Measurements from ENCODE around the gene SOST.

The SOST gene

DNA sequence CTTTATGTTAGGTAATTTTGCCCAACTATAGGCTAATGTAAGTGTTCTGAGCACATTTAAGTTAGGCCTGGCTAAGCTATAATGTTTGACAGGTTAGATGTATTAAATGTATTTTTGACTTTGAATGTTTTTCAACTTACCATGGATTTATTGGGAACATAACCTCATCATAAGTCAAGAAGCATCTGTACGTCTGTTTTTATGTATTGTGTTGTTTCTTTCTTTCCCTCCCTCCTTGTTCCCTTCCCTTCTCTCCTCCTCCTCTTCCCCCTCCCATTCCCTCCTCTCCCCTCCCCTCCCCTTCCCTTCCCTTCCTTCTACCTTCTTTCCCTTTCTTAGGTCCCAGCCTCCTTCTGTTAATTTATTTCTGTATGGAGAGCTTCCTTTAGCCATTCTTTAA, 30.9 kb upstream of the SOST start:
- Histone ChIP-seq H3K4me1 (ENCODE audit: control insufficient read depth, insufficient read depth, low read length) (peaks cover 3% of the 10 kb centered on the region), H3K9ac (ENCODE audit: low read length) (no peak overlapping the region), H3K9me3 (ENCODE audit: control insufficient read depth, insufficient read depth, low read depth, low read length) (0 out of 2 replicates have a peak, but pooled peaks cover 3% of the 10 kb centered on the region), H3K27me3 (ENCODE audit: control insufficient read depth, insufficient read depth, low read length) (no peaks in the 10 kb centered on the region), H3K36me3 (ENCODE audit: control insufficient read depth, insufficient read depth, low read length) (no peaks in the 10 kb centered on the region), H3K4me3 (ENCODE audit: low read depth, low read length) (no peak overlapping the region), H3K27ac (ENCODE audit: low read depth, low read length) (no peak overlapping the region)

DNA sequence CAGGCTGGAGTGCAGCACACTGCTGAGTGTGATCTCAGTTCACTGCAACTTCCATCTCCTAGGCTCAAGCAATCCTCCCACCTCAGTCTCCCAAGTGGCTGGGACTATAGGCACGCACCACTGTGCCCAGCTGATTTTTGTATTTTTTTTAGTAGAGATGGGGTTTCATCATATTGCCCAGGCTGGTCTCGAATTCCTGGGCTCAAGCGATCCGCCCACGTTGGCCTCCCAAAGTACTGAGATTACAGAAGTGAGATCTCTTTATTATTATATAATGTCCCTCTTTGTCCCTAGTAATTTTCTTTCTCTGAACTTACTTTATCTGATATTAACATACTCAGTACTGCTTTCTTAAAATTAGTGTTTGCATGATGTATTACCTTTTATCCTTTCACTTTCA, 29.9 kb upstream of the SOST start:
- H3K4me1 ChIP-seq (ENCODE audit: control insufficient read depth, insufficient read depth, low read length), result peaks cover 3% of the 10 kb centered on the region
- H3K9me3 ChIP-seq (ENCODE audit: control insufficient read depth, insufficient read depth, low read depth, low read length), result 0 out of 2 replicates have a peak, but pooled peaks cover 3% of the 10 kb centered on the region
- no peak overlapping the region for H3K27ac ChIP-seq (ENCODE audit: low read depth, low read length)
- no peaks in the 10 kb centered on the region for H3K36me3 ChIP-seq (ENCODE audit: control insufficient read depth, insufficient read depth, low read length)
- H3K9ac ChIP-seq (ENCODE audit: low read length), result no peak overlapping the region
- H3K27me3 ChIP-seq (ENCODE audit: control insufficient read depth, insufficient read depth, low read length), result no peaks in the 10 kb centered on the region
- H3K4me3 ChIP-seq (ENCODE audit: low read depth, low read length), result no peak overlapping the region

DNA sequence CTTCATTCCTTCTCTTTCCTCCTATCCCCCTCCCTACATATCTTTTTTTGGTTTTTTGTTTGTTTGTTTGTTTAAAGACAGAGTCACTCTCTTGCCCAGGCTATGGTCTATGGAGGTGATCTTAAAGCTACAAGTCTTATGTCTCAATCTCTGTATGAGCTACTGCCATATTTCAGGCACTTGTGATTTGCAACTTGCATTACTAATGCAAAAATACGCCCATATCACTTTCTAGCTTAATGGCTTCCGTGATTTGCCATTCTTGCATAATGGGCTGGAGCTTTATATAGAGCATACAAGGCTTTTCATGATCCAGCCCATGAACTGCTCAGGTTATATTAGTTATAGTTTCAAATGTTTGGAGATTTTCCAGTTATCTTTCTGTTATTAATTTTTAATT, 29.1 kb upstream of the SOST start:
- no peak overlapping the region for H3K27ac ChIP-seq (ENCODE audit: low read depth, low read length)
- no peak overlapping the region for H3K4me3 ChIP-seq (ENCODE audit: low read depth, low read length)
- no peaks in the 10 kb centered on the region for H3K36me3 ChIP-seq (ENCODE audit: control insufficient read depth, insufficient read depth, low read length)
- H3K27me3 ChIP-seq (ENCODE audit: control insufficient read depth, insufficient read depth, low read length), result no peaks in the 10 kb centered on the region
- peaks cover 3% of the 10 kb centered on the region for H3K4me1 ChIP-seq (ENCODE audit: control insufficient read depth, insufficient read depth, low read length)
- H3K9ac ChIP-seq (ENCODE audit: low read length), result no peak overlapping the region
- 0 out of 2 replicates have a peak, but pooled peaks cover 3% of the 10 kb centered on the region for H3K9me3 ChIP-seq (ENCODE audit: control insufficient read depth, insufficient read depth, low read depth, low read length)

DNA sequence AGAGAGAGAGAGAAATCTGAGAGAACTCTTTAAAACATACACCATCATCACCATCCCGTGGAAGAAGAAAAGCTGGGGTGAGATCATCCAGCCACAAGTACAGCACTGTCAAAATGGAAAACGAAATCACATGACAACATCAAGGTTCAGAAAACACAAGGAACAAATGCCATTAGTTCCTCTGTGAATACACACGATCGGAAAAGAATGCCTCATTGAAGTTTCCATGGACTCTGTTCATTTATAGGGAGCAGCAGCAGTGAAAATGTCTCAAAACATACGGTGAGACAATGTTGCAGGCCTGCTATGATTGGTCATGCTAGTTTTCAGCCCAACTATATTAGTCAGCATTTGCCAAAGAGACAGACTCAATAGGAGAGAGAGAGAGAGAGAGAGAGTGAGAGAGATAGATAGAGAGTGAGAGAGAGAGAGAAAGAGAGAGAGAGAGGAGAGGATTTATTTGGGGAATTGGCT, 26.1 kb upstream of the SOST start:
- no peak overlapping the region for H3K9ac ChIP-seq (ENCODE audit: low read length)
- 0 out of 2 replicates have a peak, but pooled peaks cover 3% of the 10 kb centered on the region for H3K9me3 ChIP-seq (ENCODE audit: control insufficient read depth, insufficient read depth, low read depth, low read length)
- H3K36me3 ChIP-seq (ENCODE audit: control insufficient read depth, insufficient read depth, low read length), result no peaks in the 10 kb centered on the region
- H3K4me1 ChIP-seq (ENCODE audit: control insufficient read depth, insufficient read depth, low read length), result peaks cover 5% of the 10 kb centered on the region
- H3K27me3 ChIP-seq (ENCODE audit: control insufficient read depth, insufficient read depth, low read length), result peaks cover 11% of the 10 kb centered on the region
- no peak overlapping the region for H3K4me3 ChIP-seq (ENCODE audit: low read depth, low read length)
- H3K27ac ChIP-seq (ENCODE audit: low read depth, low read length), result no peak overlapping the region

- no peak overlapping the region for H3K9ac ChIP-seq (ENCODE audit: low read length)
- no peak overlapping the region for H3K4me3 ChIP-seq (ENCODE audit: low read depth, low read length)
- H3K9me3 ChIP-seq (ENCODE audit: control insufficient read depth, insufficient read depth, low read depth, low read length), result no peaks in the 10 kb centered on the region
- H3K27me3 ChIP-seq (ENCODE audit: control insufficient read depth, insufficient read depth, low read length), result peaks cover 16% of the 10 kb centered on the region
- no peaks in the 10 kb centered on the region for H3K36me3 ChIP-seq (ENCODE audit: control insufficient read depth, insufficient read depth, low read length)
- no peak overlapping the region for H3K27ac ChIP-seq (ENCODE audit: low read depth, low read length)
- peaks cover 9% of the 10 kb centered on the region for H3K4me1 ChIP-seq (ENCODE audit: control insufficient read depth, insufficient read depth, low read length)
These were observed 25.5 kb upstream of the SOST start for GRCh38 chr17:43784068-43784467.

- H3K4me1 ChIP-seq (ENCODE audit: control insufficient read depth, insufficient read depth, low read length), result peaks cover 9% of the 10 kb centered on the region
- no peak overlapping the region for H3K27ac ChIP-seq (ENCODE audit: low read depth, low read length)
- H3K4me3 ChIP-seq (ENCODE audit: low read depth, low read length), result no peak overlapping the region
These were observed 24.5 kb upstream of the SOST start for GRCh38 chr17:43782913-43783680.

DNA sequence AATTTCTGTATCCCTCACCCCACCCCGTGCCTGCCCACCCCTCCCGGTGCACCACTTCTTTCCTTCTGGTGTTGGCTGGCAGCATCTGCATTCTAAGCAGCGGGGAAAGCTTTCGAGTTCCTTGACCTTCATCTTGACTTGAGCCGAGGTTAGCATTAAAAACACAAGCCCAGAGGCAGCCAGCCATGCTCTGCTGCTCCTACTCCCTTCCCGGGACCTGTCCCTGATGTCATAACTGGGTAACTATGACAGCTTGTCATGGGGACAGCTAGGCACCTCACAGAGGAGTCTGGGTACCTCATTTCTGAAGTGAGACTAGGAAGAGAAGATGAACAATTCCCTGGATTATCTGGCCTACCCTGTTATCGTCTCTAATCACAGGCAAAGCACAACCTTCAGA, 21.5 kb upstream of the SOST start, which contains the start of gene CFAP97D1:
Gene CFAP97D1 (plus strand): TSS at position 301 of the 400 bp plus-strand sequence. CDS start 28 bp downstream, at position 329.
- Histone ChIP-seq H3K27me3 (ENCODE audit: control insufficient read depth, insufficient read depth, low read length) (peaks cover 16% of the 10 kb centered on the region), H3K9ac (ENCODE audit: low read length) (peak within 1 kb of the TSS; percentile 94), H3K4me3 (ENCODE audit: low read depth, low read length) (peak within 1 kb of the TSS; percentile 96), H3K9me3 (ENCODE audit: control insufficient read depth, insufficient read depth, low read depth, low read length) (no peaks in the 10 kb centered on the region), H3K4me1 (ENCODE audit: control insufficient read depth, insufficient read depth, low read length) (peaks cover 9% of the 10 kb centered on the region), H3K36me3 (ENCODE audit: control insufficient read depth, insufficient read depth, low read length) (peaks cover 16% of the 10 kb centered on the region), H3K27ac (ENCODE audit: low read depth, low read length) (no peak within 1 kb of the TSS; the same call in 1 of the 2 replicates)

More at GRCh38 chr17:43782913-43783680, 24.5 kb upstream of the SOST start:
- Histone ChIP-seq H3K9ac (ENCODE audit: low read length) (no peak overlapping the region), H3K27me3 (ENCODE audit: control insufficient read depth, insufficient read depth, low read length) (peaks cover 16% of the 10 kb centered on the region), H3K36me3 (ENCODE audit: control insufficient read depth, insufficient read depth, low read length) (no peaks in the 10 kb centered on the region), H3K9me3 (ENCODE audit: control insufficient read depth, insufficient read depth, low read depth, low read length) (no peaks in the 10 kb centered on the region)

- Histone ChIP-seq H3K36me3 (ENCODE audit: control insufficient read depth, insufficient read depth, low read length) (peaks cover 23% of the 10 kb centered on the region), H3K9ac (ENCODE audit: low read length) (peak overlapping the region; percentile 94), H3K4me1 (ENCODE audit: control insufficient read depth, insufficient read depth, low read length) (peaks cover 9% of the 10 kb centered on the region), H3K27me3 (ENCODE audit: control insufficient read depth, insufficient read depth, low read length) (peaks cover 16% of the 10 kb centered on the region), H3K9me3 (ENCODE audit: control insufficient read depth, insufficient read depth, low read depth, low read length) (no peaks in the 10 kb centered on the region), H3K27ac (ENCODE audit: low read depth, low read length) (no peak overlapping the region; the same call in 1 of the 2 replicates), H3K4me3 (ENCODE audit: low read depth, low read length) (peak overlapping the region; percentile 96)
These were observed 20.8 kb upstream of the SOST start for GRCh38 chr17:43779145-43780125.

- peak within 1 kb of the TSS; percentile 95 for H3K27ac ChIP-seq (ENCODE audit: low read depth, low read length)
These were observed 19.9 kb upstream of the SOST start, which contains the start of gene DUSP3 for GRCh38 chr17:43778337-43779144. Gene DUSP3, minus strand, starts transcription at chr17:43778977. Its CDS starts 53 bp downstream, at chr17:43778924.

More at GRCh38 chr17:43778337-43779144, 19.9 kb upstream of the SOST start, which contains the start of gene DUSP3:
- Histone ChIP-seq H3K36me3 (ENCODE audit: control insufficient read depth, insufficient read depth, low read length) (peaks cover 29% of the 10 kb centered on the region), H3K4me3 (ENCODE audit: low read depth, low read length) (peak within 1 kb of the TSS; percentile 96), H3K9me3 (ENCODE audit: control insufficient read depth, insufficient read depth, low read depth, low read length) (no peaks in the 10 kb centered on the region), H3K9ac (ENCODE audit: low read length) (peak within 1 kb of the TSS; percentile 94), H3K27me3 (ENCODE audit: control insufficient read depth, insufficient read depth, low read length) (peaks cover 16% of the 10 kb centered on the region), H3K4me1 (ENCODE audit: control insufficient read depth, insufficient read depth, low read length) (peaks cover 9% of the 10 kb centered on the region)

Data from HUES6 (cell line).